Osteocyte (in vitro differentiated cells): ENCODE results near the gene FAM53A. TPM values are rescaled to one million over a fixed set of nuclear protein-coding genes. Genes with fewer than 3 reads are reported as not detected.

Experiments used
- DNase-seq: peaks from one replicate; pipeline ENCODE4 v3.0.0; 2021; ENCODE audit warnings: mixed read lengths; ENCODE audit not compliant: unreplicated experiment; ENCODE audit errors: extremely low spot score
- H3K27ac Mint-ChIP-seq: one replicate; pipeline ENCODE4 v1.8.0; 2021; ENCODE audit warnings: mild to moderate bottlenecking, mixed read lengths; ENCODE audit not compliant: unreplicated experiment
- H3K27me3 Mint-ChIP-seq: one replicate; pipeline ENCODE4 v1.8.0; 2021; ENCODE audit warnings: mixed read lengths; ENCODE audit not compliant: unreplicated experiment
- H3K36me3 Mint-ChIP-seq: one replicate; pipeline ENCODE4 v1.8.0; 2021; ENCODE audit warnings: mixed read lengths; ENCODE audit not compliant: unreplicated experiment
- H3K4me1 Mint-ChIP-seq: one replicate; pipeline ENCODE4 v1.8.0; 2021; ENCODE audit warnings: mixed read lengths; ENCODE audit not compliant: unreplicated experiment
- H3K4me3 Mint-ChIP-seq: one replicate; pipeline ENCODE4 v1.8.0; 2021; ENCODE audit warnings: mild to moderate bottlenecking, moderate library complexity, mixed read lengths; ENCODE audit not compliant: unreplicated experiment
- H3K9me3 Mint-ChIP-seq: one replicate; pipeline ENCODE4 v1.8.0; 2021; ENCODE audit warnings: mixed read lengths; ENCODE audit not compliant: unreplicated experiment
- CTCF ChIP-seq: fragments of 200-600 bp; sonication (generic); IDR thresholded peaks from 2 replicates; pipeline ENCODE4 v1.5.0; 2021; ENCODE audit warnings: antibody characterized with exemption, mild to moderate bottlenecking, moderate library complexity
- total RNA-seq: library from RNA; stranded (reverse); gene quantifications from 2 replicates; pipeline ENCODE4 v1.2.1, GENCODE V29; 2021

Gene FAM53A
- total RNA-seq, 1 donor from 2014 or later, result 6.2 TPM

GRCh38 chr4:1590244-1590643, 93.9 kb downstream of the FAM53A start:
- TF ChIP-seq CTCF, result no peak
- Mint-ChIP-seq H3K27me3 (peaks cover 26% of the 10 kb centered on the region), H3K4me3 (no peak overlapping the region), H3K36me3 (no peaks in the 10 kb centered on the region), H3K4me1 (no peaks in the 10 kb centered on the region), H3K27ac (no peak overlapping the region), H3K9me3 (peaks cover 20% of the 10 kb centered on the region)
- no peak for DNase-seq

Other genes starting within 250 kb of the FAM53A start
- gene SLBP, start 28.0 kb upstream of the FAM53A start, total RNA-seq, result 49.1 and 50.4 TPM in 2 replicates
- gene TMEM129, start 37.0 kb upstream of the FAM53A start, total RNA-seq, result 48.8 and 53.6 TPM in 2 replicates
- gene TACC3, start 37.2 kb upstream of the FAM53A start, total RNA-seq, result 22.3 and 23.6 TPM in 2 replicates
- 6.4 and 6.9 TPM in 2 replicates for gene FGFR3, start 109.0 kb upstream of the FAM53A start, total RNA-seq
- gene LETM1, start 171.8 kb upstream of the FAM53A start, total RNA-seq, result 48.2 and 49.9 TPM in 2 replicates
- gene NSD2, start 187.1 kb upstream of the FAM53A start, total RNA-seq, result 63.4 and 66.4 TPM in 2 replicates